Type B pancreatic cell (in vitro differentiated cells): Measurements from ENCODE around the gene CRY1. TPM values are rescaled to one million over a fixed set of nuclear protein-coding genes. Genes with fewer than 3 reads are reported as not detected.
A peak's percentile ranks its signal among the peaks of the same experiment; 100 is the strongest.

Experiments
- DNase-seq: peaks from one replicate; pipeline ENCODE4 v3.0.0; 2021; ENCODE audit warnings: mixed read lengths; ENCODE audit not compliant: unreplicated experiment; ENCODE audit errors: extremely low spot score
- H3K27ac Mint-ChIP-seq: 2 replicates; pipeline ENCODE4 v1.8.0; 2021; ENCODE audit warnings: mild to moderate bottlenecking, mixed read lengths
- H3K27me3 Mint-ChIP-seq: 2 replicates; pipeline ENCODE4 v1.8.0; 2021; ENCODE audit warnings: mixed read lengths
- H3K36me3 Mint-ChIP-seq: 2 replicates; pipeline ENCODE4 v1.8.0; 2021; ENCODE audit warnings: mixed read lengths
- H3K4me1 Mint-ChIP-seq: one replicate; pipeline ENCODE4 v1.8.0; 2021; ENCODE audit warnings: mixed read lengths; ENCODE audit not compliant: unreplicated experiment
- H3K4me3 Mint-ChIP-seq: 2 replicates; pipeline ENCODE4 v1.8.0; 2021; ENCODE audit warnings: mild to moderate bottlenecking, mixed read lengths
- H3K9me3 Mint-ChIP-seq: 2 replicates; pipeline ENCODE4 v1.8.0; 2021; ENCODE audit warnings: mixed read lengths
- total RNA-seq: library from RNA; stranded (reverse); gene quantifications from 2 replicates; pipeline ENCODE4 v1.2.1, GENCODE V29; 2021; ENCODE audit warnings: low replicate concordance
- TF ChIP-seq, protein P1 (sequence below): fragments of 200-600 bp; sonication (generic); conservative IDR thresholded peaks from 2 replicates; pipeline ENCODE4 v1.5.0; 2021; ENCODE audit warnings: antibody characterized with exemption, mild to moderate bottlenecking

CRY1 gene
- total RNA-seq, 1 donor from 2014 or later: 23.9 TPM

DNA sequence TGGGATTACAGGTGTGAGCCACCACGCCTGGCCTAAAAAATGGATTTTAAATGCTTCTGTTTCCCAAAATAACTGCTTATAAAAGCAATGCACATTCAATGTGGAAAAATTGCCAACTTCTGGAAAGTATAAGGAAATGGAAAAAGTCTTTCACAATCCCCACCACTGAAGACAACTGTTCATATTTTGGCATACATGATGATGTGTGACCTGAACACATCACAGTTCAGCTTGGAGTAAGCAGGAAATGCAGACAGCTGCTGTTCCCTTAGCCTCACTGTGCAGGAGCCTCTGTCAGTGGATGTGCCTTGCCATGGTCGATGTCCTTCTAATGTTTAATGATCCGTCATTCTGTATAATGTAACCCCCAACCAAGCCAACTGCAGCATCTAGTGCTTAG, 111.6 kb downstream of the CRY1 start:
- no peak for DNase-seq
- H3K36me3 Mint-ChIP-seq: peaks cover 25% of the 10 kb centered on the region
- H3K9me3 Mint-ChIP-seq: no peaks in the 10 kb centered on the region
- TF ChIP-seq, protein P1, sequence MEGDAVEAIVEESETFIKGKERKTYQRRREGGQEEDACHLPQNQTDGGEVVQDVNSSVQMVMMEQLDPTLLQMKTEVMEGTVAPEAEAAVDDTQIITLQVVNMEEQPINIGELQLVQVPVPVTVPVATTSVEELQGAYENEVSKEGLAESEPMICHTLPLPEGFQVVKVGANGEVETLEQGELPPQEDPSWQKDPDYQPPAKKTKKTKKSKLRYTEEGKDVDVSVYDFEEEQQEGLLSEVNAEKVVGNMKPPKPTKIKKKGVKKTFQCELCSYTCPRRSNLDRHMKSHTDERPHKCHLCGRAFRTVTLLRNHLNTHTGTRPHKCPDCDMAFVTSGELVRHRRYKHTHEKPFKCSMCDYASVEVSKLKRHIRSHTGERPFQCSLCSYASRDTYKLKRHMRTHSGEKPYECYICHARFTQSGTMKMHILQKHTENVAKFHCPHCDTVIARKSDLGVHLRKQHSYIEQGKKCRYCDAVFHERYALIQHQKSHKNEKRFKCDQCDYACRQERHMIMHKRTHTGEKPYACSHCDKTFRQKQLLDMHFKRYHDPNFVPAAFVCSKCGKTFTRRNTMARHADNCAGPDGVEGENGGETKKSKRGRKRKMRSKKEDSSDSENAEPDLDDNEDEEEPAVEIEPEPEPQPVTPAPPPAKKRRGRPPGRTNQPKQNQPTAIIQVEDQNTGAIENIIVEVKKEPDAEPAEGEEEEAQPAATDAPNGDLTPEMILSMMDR: no peak
- H3K4me3 Mint-ChIP-seq: no peak overlapping the region
- no peaks in the 10 kb centered on the region for H3K27me3 Mint-ChIP-seq
- peak overlapping the region; percentile 31 for H3K27ac Mint-ChIP-seq
- peaks cover 25% of the 10 kb centered on the region for H3K4me1 Mint-ChIP-seq

DNA sequence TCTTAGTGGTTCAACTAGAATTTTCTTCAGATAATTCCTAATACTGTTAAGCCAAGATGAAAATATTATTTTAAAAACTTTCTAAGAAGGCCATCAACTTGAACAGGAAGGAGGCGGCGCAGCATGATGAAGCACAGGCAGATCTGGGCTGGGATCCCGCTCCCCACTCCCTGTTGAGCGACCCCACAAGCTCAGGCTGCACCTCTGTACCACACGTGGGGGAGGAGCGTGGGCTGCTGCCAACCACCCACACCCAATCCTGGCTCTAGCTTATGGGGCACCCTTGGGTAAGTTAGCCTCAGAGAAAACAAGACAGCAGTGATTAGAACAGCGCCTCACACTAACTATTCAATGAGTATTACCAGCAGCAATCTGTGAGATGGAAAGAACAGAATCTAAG, 112.4 kb downstream of the CRY1 start:
- Mint-ChIP-seq H3K9me3 (no peaks in the 10 kb centered on the region), H3K4me3 (no peak overlapping the region), H3K27me3 (no peaks in the 10 kb centered on the region), H3K4me1 (peaks cover 26% of the 10 kb centered on the region), H3K27ac (peak overlapping the region; percentile 29), H3K36me3 (peaks cover 27% of the 10 kb centered on the region)
- no peak for DNase-seq
- TF ChIP-seq, protein P1: no peak

DNA sequence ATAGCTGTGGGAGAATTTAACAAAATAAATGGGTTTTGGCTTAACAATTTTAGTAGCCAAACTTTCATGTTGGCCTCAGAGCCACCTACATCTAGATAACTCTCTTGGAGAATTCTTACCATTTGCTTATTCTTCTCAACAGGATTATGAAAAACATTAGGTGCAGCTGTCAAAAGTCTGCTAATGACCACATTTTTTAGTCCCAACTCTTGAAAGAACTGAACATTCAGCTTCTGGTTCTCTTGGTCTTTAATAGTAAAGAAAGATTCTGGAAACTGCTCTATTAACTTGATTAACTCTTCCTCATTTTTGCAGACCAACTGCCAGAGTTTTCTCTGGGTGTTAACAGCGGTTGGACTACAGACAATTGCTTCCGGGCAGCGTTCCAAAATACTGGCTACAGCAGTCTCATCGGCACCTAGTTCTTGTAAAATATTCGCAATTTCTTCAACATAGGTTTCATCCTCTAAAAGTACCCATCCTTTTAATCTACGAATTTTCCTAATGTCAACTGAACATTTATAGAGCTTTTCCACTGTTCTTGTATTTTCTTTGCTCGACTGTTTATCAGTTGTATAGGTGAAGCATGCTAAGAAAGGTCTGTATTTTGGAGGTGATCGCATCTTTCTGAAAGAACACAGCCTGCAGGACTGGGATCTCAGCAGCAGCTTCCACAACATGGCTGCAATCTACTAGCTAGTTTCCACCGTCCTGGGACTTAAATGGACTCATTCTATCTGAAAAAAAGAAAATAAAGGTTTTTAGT, 115.1 kb downstream of the CRY1 start:
- peaks cover 28% of the 10 kb centered on the region for H3K4me1 Mint-ChIP-seq

DNA sequence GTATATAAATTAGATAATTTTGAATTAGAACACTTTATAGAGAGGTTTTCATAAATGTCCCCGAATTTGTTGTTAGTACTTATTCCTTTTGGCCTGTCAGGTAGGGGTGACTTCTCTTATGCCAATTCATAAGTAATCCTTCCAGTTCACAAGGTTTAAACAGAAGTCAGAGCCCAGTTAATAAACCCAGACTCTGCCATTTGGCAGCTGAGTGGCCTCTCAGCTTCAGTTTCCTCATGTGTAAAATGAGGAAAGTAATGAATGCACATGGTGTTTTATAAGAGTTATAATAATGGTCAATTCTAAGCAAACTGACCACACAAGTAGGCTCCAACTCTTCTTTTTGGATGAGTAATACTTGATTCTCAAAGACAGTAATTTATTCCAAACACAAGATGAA, 116.7 kb downstream of the CRY1 start:
- Mint-ChIP-seq H3K4me3 (no peak overlapping the region), H3K36me3 (peaks cover 10% of the 10 kb centered on the region), H3K4me1 (peaks cover 29% of the 10 kb centered on the region), H3K27me3 (no peaks in the 10 kb centered on the region), H3K27ac (no peak overlapping the region), H3K9me3 (no peaks in the 10 kb centered on the region)
- TF ChIP-seq, protein P1: no peak
- DNase-seq: no peak

More for the DNA sequence above, 115.1 kb downstream of the CRY1 start:
- TF ChIP-seq, protein P1: no peak
- DNase-seq: no peak
- Mint-ChIP-seq H3K36me3 (peaks cover 10% of the 10 kb centered on the region), H3K27me3 (no peaks in the 10 kb centered on the region), H3K27ac (no peak overlapping the region), H3K9me3 (no peaks in the 10 kb centered on the region), H3K4me3 (no peak overlapping the region)

DNA sequence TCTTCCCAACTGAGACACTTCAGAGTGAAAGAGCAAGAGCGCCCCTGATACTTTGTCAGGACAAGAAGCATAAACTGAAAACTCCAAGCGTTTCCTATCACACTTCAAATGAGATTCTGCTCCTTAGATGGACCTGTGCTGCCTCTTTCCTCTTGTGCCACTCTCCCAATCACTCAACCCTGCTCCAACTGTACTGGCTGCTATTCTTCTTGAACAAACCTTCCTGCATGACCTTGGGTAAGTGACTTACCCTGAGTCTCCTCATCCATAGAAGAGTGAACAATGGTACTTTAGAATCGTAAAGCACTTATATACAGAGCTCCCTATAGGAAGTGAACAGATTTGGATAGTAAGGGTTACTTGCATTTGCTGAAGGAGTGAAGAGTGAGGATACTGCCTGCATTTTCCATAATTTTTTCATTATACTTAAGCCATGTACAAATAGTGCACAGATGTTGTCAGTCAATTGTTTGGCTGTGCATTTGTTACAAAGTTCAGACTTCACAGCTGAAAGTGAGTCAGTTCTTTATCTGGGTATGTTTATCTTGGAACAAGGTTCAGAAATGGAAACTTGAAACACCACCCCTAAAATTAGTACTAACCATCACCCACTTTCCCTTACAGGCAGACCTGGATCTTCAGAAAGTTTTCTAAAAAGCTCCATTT, 117.2 kb downstream of the CRY1 start:
- Mint-ChIP-seq H3K27me3 (no peaks in the 10 kb centered on the region), H3K27ac (peak overlapping the region; percentile 32), H3K36me3 (peaks cover 12% of the 10 kb centered on the region), H3K4me3 (no peak overlapping the region), H3K9me3 (no peaks in the 10 kb centered on the region), H3K4me1 (peaks cover 29% of the 10 kb centered on the region)
- no peak for DNase-seq
- TF ChIP-seq, protein P1: no peak
